ENCODE measurements around the gene PPT2. TPM values are rescaled to one million over a fixed set of nuclear protein-coding genes. Genes with fewer than 3 reads are reported as not detected.

Gene PPT2
- total RNA-seq, 1 experiment from 2014 or later, result 5.9 TPM

- Histone ChIP-seq H3K36me3 (no peaks in the 10 kb centered on the region), H3K27me3 (no peaks in the 10 kb centered on the region), H3K9me3 (no peaks in the 10 kb centered on the region), H3K4me3 (no peak overlapping the region)
- no peak for DNase-seq
These were observed 12.6 kb downstream of the PPT2 start for GRCh38 chr6:32166411-32167061.

- no peaks in the 10 kb centered on the region for H3K9me3 ChIP-seq
- H3K4me3 ChIP-seq, result no peak overlapping the region
- no peaks in the 10 kb centered on the region for H3K36me3 ChIP-seq
- H3K27me3 ChIP-seq, result no peaks in the 10 kb centered on the region
- no peak for DNase-seq
These were observed 13.3 kb downstream of the PPT2 start for GRCh38 chr6:32167154-32167760.

GRCh38 chr6:32167761-32168262 is 13.9 kb downstream of the PPT2 start:
- no peaks in the 10 kb centered on the region for H3K36me3 ChIP-seq
- DNase-seq, result no peak

GRCh38 chr6:32168350-32168749 is 14.4 kb downstream of the PPT2 start:
- Histone ChIP-seq H3K36me3 (no peaks in the 10 kb centered on the region), H3K27me3 (no peaks in the 10 kb centered on the region), H3K9me3 (no peaks in the 10 kb centered on the region), H3K4me3 (no peak overlapping the region)
- DNase-seq, result no peak

More at GRCh38 chr6:32167761-32168262, 13.9 kb downstream of the PPT2 start:
- Histone ChIP-seq H3K27me3 (no peaks in the 10 kb centered on the region), H3K4me3 (no peak overlapping the region), H3K9me3 (no peaks in the 10 kb centered on the region)

- no peak for DNase-seq
- no peaks in the 10 kb centered on the region for H3K36me3 ChIP-seq
These were observed 15.1 kb downstream of the PPT2 start for GRCh38 chr6:32168807-32169591.

GRCh38 chr6:32170294-32170693 is 16.4 kb downstream of the PPT2 start:
- H3K9me3 ChIP-seq, result no peaks in the 10 kb centered on the region
- no peaks in the 10 kb centered on the region for H3K27me3 ChIP-seq
- H3K36me3 ChIP-seq, result no peaks in the 10 kb centered on the region
- DNase-seq, result no peak
- H3K4me3 ChIP-seq, result no peak overlapping the region

More at GRCh38 chr6:32168807-32169591, 15.1 kb downstream of the PPT2 start:
- Histone ChIP-seq H3K4me3 (no peak overlapping the region), H3K27me3 (no peaks in the 10 kb centered on the region), H3K9me3 (no peaks in the 10 kb centered on the region)

GRCh38 chr6:32171234-32171633 is 17.3 kb downstream of the PPT2 start:
- DNase-seq, result no peak
- no peaks in the 10 kb centered on the region for H3K9me3 ChIP-seq
- H3K4me3 ChIP-seq, result no peak overlapping the region
- no peaks in the 10 kb centered on the region for H3K36me3 ChIP-seq
- no peaks in the 10 kb centered on the region for H3K27me3 ChIP-seq

- Histone ChIP-seq H3K36me3 (no peaks in the 10 kb centered on the region), H3K4me3 (no peak overlapping the region), H3K9me3 (no peaks in the 10 kb centered on the region), H3K27me3 (no peaks in the 10 kb centered on the region)
- DNase-seq, result no peak
These were observed 19.2 kb downstream of the PPT2 start for GRCh38 chr6:32173051-32173727.

- Histone ChIP-seq H3K9me3 (no peaks in the 10 kb centered on the region), H3K4me3 (no peak overlapping the region), H3K36me3 (no peaks in the 10 kb centered on the region), H3K27me3 (no peaks in the 10 kb centered on the region)
- DNase-seq, result no peak
These were observed 20.5 kb downstream of the PPT2 start for GRCh38 chr6:32174416-32174815.

- DNase-seq, result no peak
- Histone ChIP-seq H3K27me3 (no peaks in the 10 kb centered on the region), H3K36me3 (no peaks in the 10 kb centered on the region), H3K4me3 (peak overlapping the region; percentile 66), H3K9me3 (no peaks in the 10 kb centered on the region)
These were observed 21.4 kb downstream of the PPT2 start for GRCh38 chr6:32175322-32175710.

- Histone ChIP-seq H3K27me3 (no peaks in the 10 kb centered on the region), H3K36me3 (no peaks in the 10 kb centered on the region), H3K9me3 (no peaks in the 10 kb centered on the region), H3K4me3 (peak within 1 kb of the TSS; percentile 66)
- peak; percentile 95 for DNase-seq
These were observed 22.0 kb downstream of the PPT2 start, which contains the start of gene AGPAT1 for GRCh38 chr6:32175711-32176475. Gene AGPAT1 (minus strand): TSS chr6:32176084. CDS start chr6:32171496, 4,588 bp downstream.

GRCh38 chr6:32176476-32177182 is 22.7 kb downstream of the PPT2 start:
- no peak for DNase-seq
- H3K27me3 ChIP-seq, result no peaks in the 10 kb centered on the region
- no peaks in the 10 kb centered on the region for H3K9me3 ChIP-seq
- H3K36me3 ChIP-seq, result no peaks in the 10 kb centered on the region
- peak overlapping the region; percentile 66 for H3K4me3 ChIP-seq

GRCh38 chr6:32177183-32177787 is 23.3 kb downstream of the PPT2 start:
- DNase-seq, result no peak
- H3K4me3 ChIP-seq, result peak overlapping the region; percentile 66
- no peaks in the 10 kb centered on the region for H3K27me3 ChIP-seq
- H3K36me3 ChIP-seq, result no peaks in the 10 kb centered on the region
- H3K9me3 ChIP-seq, result no peaks in the 10 kb centered on the region

- no peaks in the 10 kb centered on the region for H3K36me3 ChIP-seq
- H3K27me3 ChIP-seq, result no peaks in the 10 kb centered on the region
- peak within 1 kb of the TSS; percentile 66 for H3K4me3 ChIP-seq
- peak; percentile 95 for DNase-seq
- H3K9me3 ChIP-seq, result no peaks in the 10 kb centered on the region
These were observed 24.0 kb downstream of the PPT2 start, which contains the start of gene RNF5 for GRCh38 chr6:32177788-32178546. Gene RNF5 (plus strand): TSS chr6:32178405. CDS start chr6:32178512, 107 bp downstream.
